HFFc6 (cell line): Measurements from ENCODE around the gene PLEKHM2. TPM values are rescaled to one million over a fixed set of nuclear protein-coding genes. Genes with fewer than 3 reads are reported as not detected.

ENCODE experiments used
- DNase-seq: peaks from one replicate; pipeline ENCODE4 v3.0.0-alpha.2; 2018
- H3K27ac Mint-ChIP-seq: 2 replicates; pipeline ENCODE4 v1.8.0; 2020; ENCODE audit warnings: mild to moderate bottlenecking, mixed read lengths
- H3K27me3 Mint-ChIP-seq: 2 replicates; pipeline ENCODE4 v1.8.0; 2021; ENCODE audit warnings: mild to moderate bottlenecking, moderate library complexity, mixed read lengths; ENCODE audit not compliant: insufficient read depth
- H3K36me3 Mint-ChIP-seq: 2 replicates; pipeline ENCODE4 v1.8.0; 2021; ENCODE audit warnings: low read depth, mixed read lengths
- H3K4me1 Mint-ChIP-seq: 2 replicates; pipeline ENCODE4 v1.8.0; 2020; ENCODE audit warnings: low read depth, mixed read lengths
- H3K4me3 Mint-ChIP-seq: 2 replicates; pipeline ENCODE4 v1.8.0; 2020; ENCODE audit warnings: mild to moderate bottlenecking, moderate library complexity, mixed read lengths
- H3K9me3 Mint-ChIP-seq: 2 replicates; pipeline ENCODE4 v1.8.0; 2020; ENCODE audit warnings: mild to moderate bottlenecking, mixed read lengths
- total RNA-seq, 6 experiments: library from RNA; stranded (reverse); fragmentation: NEBNext Ultra II Directional; extraction: Animal tissue kit (Norgen Biotek cat#: 25700); gene quantifications; 2 replicates in 1 of 6; 3 replicates in 5 of 6; pipeline ENCODE4 v1.2.3, GENCODE V29; 2021
- TF ChIP-seq, protein P1 (sequence below): fragments of 200-600 bp; sonication (generic); IDR thresholded peaks from 2 replicates; pipeline ENCODE4 v1.5.0; 2021; ENCODE audit warnings: antibody characterized with exemption, mild to moderate bottlenecking

PLEKHM2 gene
- total RNA-seq, 6 experiments from 2014 or later = 61.5 to 70.5 (median 66.0) TPM

DNA sequence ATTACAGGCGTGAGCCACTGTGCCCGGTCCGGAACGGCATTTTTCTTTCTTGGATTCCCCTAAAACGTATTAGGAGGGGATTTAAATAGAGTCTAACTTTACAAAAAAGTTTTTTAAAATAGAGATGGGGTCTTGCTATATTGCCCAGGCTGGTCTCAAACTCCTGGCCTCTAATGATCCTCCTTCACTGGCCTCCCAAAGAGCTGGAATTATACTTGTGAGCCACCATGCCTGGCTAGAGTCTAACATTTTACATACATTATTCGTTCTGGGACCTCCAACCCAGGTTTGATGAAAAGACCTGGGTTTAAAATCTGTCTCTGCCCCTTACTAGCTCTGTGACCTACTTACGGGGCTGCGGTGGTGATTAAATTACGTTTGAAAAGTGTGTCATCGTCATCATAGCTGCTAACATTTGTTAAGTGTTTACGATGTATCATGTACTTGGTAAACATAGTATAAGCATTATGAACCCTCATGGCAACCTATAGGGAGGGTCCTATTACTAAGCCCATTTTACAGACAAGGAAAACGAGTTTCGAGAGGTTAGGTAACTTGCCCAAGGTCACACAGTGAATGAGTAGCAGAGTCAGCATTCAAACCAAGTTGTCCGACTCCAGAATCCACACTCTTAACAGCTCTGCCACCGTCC lies 24.5 kb downstream of the PLEKHM2 start:
- Mint-ChIP-seq H3K27ac (no peak overlapping the region), H3K36me3 (peaks cover 8% of the 10 kb centered on the region), H3K4me3 (no peak overlapping the region), H3K9me3 (no peaks in the 10 kb centered on the region), H3K4me1 (peaks cover 14% of the 10 kb centered on the region), H3K27me3 (peaks cover 2% of the 10 kb centered on the region; the same call in 1 of the 2 replicates)
- no peak for DNase-seq
- TF ChIP-seq, protein P1, sequence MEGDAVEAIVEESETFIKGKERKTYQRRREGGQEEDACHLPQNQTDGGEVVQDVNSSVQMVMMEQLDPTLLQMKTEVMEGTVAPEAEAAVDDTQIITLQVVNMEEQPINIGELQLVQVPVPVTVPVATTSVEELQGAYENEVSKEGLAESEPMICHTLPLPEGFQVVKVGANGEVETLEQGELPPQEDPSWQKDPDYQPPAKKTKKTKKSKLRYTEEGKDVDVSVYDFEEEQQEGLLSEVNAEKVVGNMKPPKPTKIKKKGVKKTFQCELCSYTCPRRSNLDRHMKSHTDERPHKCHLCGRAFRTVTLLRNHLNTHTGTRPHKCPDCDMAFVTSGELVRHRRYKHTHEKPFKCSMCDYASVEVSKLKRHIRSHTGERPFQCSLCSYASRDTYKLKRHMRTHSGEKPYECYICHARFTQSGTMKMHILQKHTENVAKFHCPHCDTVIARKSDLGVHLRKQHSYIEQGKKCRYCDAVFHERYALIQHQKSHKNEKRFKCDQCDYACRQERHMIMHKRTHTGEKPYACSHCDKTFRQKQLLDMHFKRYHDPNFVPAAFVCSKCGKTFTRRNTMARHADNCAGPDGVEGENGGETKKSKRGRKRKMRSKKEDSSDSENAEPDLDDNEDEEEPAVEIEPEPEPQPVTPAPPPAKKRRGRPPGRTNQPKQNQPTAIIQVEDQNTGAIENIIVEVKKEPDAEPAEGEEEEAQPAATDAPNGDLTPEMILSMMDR = no peak

DNA sequence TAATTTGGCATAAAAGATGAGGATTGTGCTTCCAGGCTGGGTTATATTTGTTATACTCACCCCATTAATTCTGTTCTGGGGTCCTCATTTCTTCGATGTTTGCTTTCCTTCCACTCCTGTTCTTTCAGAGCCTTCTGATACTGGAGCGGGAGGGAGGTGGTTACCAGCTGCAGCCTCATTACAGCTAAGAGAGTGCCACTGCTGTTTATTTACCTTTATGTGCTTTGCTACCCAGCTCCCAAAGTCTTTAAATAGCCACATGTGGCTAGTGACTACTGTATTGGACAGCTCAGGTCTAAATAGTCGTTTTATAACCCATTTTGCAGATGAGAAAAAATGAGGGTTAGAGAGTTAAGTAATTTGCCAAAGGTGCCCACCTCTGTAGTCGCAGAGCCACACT lies 25.1 kb downstream of the PLEKHM2 start:
- peaks cover 9% of the 10 kb centered on the region for H3K4me1 Mint-ChIP-seq

DNA sequence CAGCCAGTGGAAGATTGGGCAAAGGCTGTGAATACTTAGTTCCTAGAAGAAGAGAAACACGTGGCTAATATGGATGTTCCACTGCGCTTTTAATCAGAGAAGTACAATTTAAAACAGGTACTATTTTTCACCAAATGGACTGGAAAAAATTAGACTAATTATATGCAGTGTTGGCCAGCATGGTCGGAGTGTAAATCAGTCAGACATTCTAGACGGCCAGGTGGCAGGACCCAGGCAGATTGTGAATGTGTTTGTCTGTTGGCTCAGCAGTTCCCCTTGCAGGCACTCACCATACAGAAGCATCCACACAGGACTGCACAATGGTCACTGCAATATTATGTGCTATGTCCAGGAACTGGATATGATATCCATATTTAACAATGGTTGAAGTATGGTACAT lies 28.0 kb downstream of the PLEKHM2 start:
- TF ChIP-seq, protein P1 = no peak
- H3K36me3 Mint-ChIP-seq = no peaks in the 10 kb centered on the region
- no peak overlapping the region for H3K4me3 Mint-ChIP-seq
- DNase-seq = no peak
- no peaks in the 10 kb centered on the region for H3K9me3 Mint-ChIP-seq
- no peak overlapping the region for H3K27ac Mint-ChIP-seq
- H3K27me3 Mint-ChIP-seq = no peaks in the 10 kb centered on the region
- H3K4me1 Mint-ChIP-seq = peaks cover 8% of the 10 kb centered on the region

More for the DNA sequence above, 25.1 kb downstream of the PLEKHM2 start:
- peaks cover 8% of the 10 kb centered on the region for H3K36me3 Mint-ChIP-seq
- no peak for DNase-seq
- H3K4me3 Mint-ChIP-seq = no peak overlapping the region
- H3K27ac Mint-ChIP-seq = no peak overlapping the region
- peaks cover 2% of the 10 kb centered on the region; the same call in 1 of the 2 replicates for H3K27me3 Mint-ChIP-seq
- TF ChIP-seq, protein P1 = no peak
- no peaks in the 10 kb centered on the region for H3K9me3 Mint-ChIP-seq

DNA sequence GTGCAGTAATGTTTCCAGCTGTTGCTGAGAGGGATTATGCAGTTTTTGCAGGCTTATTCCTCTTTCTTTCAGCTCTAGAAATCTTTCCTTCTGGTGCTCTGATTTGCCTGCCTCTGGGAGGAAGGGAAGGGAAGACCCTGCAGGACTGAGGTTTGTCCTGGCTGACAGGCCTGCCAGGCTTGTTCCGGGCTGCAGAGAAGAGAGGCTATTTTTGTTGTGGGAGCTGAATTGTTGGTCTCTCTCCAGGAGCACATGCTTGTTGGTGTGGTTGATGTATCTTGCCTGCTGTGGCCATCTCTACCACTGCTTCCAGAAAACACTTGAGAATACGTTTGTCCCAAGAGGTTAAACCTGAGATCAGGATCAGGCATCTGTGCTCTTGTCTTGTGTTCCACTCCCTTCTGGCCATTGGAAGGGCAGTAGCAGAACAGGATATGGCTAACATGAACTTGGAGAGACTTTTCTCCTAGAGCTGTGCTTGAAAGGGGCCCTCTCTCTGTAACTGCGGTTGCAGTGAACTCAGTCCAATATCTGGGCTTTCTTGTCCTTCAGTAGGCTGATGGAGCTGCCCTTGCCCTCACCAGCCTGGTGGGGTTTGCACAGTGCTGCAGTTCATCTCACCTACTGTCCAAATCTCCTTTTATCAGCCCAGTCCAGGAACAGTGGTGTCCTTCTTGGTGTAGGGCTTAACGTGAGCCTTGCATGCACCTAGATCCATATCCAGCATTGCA lies 30.5 kb downstream of the PLEKHM2 start:
- TF ChIP-seq, protein P1 = no peak
- peaks cover 8% of the 10 kb centered on the region for H3K4me1 Mint-ChIP-seq
- H3K4me3 Mint-ChIP-seq = no peak overlapping the region
- H3K36me3 Mint-ChIP-seq = peaks cover 4% of the 10 kb centered on the region; the same call in 1 of the 2 replicates
- H3K27me3 Mint-ChIP-seq = peaks cover 4% of the 10 kb centered on the region; the same call in 1 of the 2 replicates
- H3K9me3 Mint-ChIP-seq = no peaks in the 10 kb centered on the region
- peak overlapping the region; percentile 47 for H3K27ac Mint-ChIP-seq
- peak; percentile 13 for DNase-seq

DNA sequence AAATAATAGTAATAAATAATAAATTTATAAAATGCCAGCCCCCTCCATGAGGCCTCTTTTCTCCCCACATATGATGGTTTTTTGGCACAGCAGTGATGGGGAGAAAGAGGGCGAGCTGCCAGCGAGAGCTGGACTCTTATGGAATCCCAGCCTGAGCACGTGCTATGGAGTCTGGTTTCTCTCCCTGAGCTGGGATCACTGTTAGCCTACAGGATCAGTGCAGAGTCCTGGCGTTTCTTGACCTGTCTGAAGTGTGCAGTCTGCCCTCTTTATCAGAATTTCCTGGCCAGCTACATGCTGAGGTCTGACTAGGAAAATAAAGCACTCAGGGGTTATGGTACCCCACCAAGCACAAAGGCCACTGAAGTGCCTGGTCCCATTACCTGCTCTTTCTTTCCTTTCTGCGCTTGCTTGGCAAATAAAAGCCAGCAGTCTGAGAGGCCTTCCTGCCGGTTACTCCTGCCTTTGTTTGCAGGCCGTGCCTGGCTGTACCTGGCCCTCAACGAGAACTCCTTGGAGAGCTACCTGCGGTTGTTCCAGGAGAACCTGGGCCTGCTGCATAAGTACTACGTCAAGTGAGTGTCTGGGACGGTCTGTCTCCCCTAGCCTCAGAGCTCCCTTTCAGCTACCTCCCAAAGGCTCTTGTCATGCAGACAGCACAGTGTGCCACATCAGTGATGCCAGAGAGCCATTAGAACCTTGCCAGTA lies 33.5 kb downstream of the PLEKHM2 start:
- Mint-ChIP-seq H3K27ac (no peak overlapping the region), H3K4me3 (no peak overlapping the region), H3K9me3 (no peaks in the 10 kb centered on the region), H3K27me3 (peaks cover 4% of the 10 kb centered on the region; the same call in 1 of the 2 replicates), H3K36me3 (peaks cover 4% of the 10 kb centered on the region; the same call in 1 of the 2 replicates), H3K4me1 (peaks cover 9% of the 10 kb centered on the region)
- DNase-seq = no peak
- TF ChIP-seq, protein P1 = no peak
